NCI-H2196 treated with DMSO at 0.1 percent for 48 hours (cell line): ENCODE results near the gene PRPSAP2.

ENCODE experiments used
- DNase-seq: peaks from one replicate; lab custom pipeline; 2025; ENCODE audit not compliant: unreplicated experiment; lab: John Stamatoyannopoulos, UW

Gene PRPSAP2

GRCh38 chr17:18960803-18961511, 103.0 kb downstream of the PRPSAP2 start:
- DNase-seq = no peak

- no peak for DNase-seq
Measured at GRCh38 chr17:18961634-18962493, 103.9 kb downstream of the PRPSAP2 start.

DNA sequence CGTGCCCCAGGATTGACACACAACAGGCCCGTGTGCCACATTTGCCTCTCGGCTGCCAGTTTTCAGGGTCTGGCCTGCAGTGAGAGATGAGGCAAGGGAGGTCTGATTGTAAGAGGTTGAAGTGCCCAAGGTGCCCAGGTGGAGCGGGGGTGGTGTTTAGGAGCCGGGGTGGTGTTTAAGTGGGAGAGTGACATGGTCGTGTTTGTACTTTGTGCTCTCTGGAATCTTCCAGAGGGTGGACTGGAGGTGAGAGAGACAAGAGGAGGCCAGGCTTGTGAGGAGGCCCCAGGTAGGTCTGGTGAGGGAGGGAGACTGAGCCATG, 104.5 kb downstream of the PRPSAP2 start:
- no peak for DNase-seq

DNA sequence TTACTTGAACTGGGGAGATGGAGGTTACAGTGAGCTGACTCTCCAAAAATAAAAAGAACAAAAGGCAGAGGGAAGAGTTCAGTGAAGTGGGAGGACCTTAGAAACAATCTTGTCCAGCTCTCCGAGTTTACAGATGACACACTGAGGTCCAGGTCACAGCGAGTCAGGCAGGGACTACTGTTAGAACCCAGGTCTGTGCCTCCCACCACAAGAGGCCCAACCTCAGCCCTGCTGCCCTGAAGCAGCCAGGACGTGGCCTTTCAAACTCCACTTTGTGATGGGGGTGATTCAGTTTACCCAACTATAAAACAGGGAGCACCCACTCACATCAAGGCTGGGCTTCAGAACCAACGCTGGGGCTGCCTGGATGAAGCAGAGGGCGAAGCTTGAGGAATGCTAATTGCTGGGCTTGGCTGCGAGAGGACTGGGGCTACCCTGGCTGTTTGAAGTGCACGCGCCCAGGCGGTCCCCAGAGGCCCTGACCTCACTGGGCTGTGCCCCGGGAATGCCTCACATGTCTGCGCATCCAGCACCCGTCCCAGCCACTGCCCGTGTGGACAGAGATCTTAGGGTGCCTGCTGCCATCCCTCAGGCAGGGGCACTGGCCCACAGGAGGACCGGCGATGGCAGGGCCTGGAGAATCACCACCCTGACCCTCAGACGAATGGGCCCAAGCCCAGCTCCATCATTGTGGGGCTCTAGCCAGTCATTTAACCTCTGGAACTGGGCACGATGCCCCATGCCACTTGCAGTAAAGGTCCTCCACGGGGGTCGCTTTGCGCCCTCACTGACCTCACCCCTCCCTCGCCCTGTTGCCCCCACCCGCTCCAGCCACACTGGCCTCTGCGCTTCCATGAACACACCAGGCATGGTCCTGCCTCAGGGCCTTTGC, 105.4 kb downstream of the PRPSAP2 start:
- DNase-seq = no peak

DNA sequence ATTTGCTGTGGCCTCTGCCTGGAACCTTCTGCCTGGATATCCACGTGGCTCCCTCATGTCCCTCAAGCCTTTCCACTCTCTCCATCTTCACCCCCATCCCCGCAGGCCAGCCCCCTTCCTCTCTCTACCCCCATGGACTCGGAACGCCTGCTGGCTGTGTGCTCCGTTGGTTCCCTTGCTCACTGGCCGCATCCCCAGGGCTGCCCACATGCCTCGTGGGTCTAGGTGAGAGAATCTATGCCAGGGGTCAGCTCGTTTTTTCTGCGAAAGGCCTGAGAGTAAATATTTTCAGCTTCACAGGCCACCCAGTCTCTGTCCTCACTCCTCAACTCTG, 106.1 kb downstream of the PRPSAP2 start:
- no peak for DNase-seq

- DNase-seq = no peak
Measured at GRCh38 chr17:18964550-18964949, 106.6 kb downstream of the PRPSAP2 start.

GRCh38 chr17:18965530-18966236, 107.8 kb downstream of the PRPSAP2 start:
- no peak for DNase-seq

DNA sequence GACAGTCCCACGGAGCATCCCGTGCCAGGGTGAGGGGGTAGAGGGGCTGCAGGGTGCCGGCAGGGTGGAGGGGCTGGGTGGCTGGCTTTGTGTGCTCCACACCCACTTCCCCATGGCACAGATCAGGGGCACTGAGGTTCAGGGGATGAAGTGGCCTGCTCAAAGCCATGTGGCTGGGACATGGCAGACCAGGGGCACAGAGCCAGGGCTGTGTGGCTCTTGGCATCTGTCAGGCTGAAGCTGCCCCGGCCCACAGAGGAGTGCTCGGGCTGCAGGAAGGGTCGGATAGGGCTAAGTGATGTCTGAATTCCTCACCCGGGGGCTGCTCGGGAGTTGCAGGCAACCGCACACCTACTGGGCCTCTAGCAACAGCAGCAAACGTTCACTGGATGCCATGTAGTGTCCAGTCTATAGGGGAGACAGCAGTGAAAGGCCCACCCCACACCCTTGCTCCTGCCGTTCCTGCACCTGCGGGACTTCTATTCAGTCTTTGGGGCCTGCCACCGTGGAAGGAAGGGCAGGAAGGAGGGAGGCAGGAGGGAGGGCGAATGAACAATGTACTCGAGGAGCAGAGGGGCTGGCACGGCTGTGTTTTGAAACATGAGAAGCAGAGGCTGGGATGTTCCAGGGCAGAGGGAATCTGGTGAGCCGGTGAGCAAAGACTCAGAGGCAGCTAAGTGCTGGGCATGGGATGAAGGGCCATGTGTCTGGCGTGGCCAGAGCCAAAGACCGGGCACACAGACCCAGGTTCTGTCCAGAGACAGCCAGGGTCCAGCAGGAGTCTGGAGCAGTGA, 109.1 kb downstream of the PRPSAP2 start:
- no peak for DNase-seq

GRCh38 chr17:18967916-18968315, 110.0 kb downstream of the PRPSAP2 start:
- no peak for DNase-seq

DNA sequence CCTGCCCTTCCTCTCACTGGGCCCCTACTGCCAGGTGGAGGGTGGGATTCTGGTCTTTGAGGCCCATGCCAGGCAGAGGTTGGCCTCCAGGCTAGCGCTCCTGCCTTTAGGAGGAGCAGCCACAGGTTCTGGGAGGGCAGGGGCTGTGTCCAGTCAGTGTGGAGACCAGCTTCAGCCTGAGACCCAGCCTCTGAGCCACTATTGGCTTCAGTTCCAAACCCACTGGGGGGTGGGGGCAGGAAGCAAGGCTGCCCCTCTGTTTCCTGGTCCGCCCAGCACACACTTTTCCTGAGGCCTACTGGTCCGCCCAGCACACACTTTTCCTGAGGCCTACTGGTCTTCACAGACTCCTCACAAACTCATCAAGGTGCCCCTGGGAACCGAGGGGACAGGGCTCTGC, 110.4 kb downstream of the PRPSAP2 start:
- DNase-seq = no peak

DNA sequence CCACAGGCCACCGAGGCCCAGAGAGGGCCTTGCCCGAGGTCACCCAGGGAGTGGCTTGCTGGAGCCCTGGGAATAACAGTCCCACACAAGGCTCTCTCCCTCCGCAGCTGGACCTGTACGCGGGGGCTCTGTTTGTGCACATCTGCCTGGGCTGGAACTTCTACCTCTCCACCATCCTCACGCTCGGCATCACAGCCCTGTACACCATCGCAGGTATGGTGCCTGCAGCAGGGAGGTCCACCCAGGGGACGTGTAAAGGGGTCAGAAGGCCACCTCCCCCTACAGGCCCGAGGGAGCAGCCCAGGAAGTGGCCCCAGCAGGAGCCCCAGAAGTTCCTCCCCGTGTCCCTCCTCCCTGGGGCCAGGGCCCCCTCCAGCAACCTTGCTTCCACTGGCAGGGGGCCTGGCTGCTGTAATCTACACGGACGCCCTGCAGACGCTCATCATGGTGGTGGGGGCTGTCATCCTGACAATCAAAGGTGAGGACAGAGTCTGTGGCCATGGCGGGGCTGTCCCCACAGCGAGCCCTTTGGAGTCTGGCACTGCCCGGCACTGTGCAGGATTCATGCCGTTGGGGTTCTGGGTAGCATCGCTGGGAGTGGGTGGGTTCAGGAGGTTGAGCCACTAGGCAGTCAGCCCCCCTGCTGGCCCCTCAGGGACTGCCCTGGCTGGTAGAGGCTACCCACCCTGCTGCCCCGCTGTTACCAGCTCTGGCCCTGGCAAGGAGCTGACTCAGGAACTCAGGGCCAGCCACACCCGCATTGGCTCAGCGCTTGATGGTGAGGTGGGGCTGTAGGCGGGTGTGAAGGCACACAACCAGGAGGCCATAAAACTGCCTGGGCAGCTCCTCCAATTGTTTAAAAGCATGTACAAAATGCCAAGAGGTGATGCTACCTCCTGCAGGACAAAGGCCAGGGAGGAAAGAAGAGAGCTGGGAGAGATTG, 111.3 kb downstream of the PRPSAP2 start:
- DNase-seq = no peak

DNA sequence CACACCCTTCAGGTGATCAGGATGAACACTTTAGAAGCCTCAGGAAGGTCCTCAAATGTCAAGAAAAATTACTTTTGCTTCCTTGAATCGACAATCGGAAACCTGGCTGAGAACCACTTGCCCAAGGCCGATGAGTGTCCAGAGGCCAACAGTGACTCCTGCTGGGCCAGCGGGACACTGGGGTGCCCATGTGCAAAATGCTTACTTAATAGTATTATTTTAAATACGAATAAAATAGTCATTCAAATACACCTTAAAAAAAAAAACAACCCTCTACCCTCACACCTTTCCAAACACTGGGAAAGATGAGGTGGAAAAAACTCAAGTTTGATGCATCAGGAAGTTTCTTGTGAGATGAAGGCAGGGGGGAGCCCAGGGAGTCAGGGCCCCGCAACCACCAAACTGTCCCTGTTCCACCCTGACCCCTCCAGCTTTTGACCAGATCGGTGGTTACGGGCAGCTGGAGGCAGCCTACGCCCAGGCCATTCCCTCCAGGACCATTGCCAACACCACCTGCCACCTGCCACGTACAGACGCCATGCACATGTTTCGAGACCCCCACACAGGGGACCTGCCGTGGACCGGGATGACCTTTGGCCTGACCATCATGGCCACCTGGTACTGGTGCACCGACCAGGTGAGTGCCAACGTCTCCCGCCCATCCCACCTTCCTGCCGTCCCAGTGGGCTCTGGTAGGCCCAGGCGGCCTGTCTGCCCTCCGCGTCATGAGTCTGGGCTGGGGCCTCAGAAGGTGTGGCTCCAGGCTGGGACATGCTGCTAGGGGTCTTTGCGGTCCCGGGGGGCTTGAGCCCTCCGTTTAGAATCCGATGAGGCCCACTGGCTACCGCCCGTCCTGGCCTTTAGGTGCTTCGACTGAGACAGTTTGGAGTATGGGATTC, 112.9 kb downstream of the PRPSAP2 start:
- DNase-seq = no peak

DNA sequence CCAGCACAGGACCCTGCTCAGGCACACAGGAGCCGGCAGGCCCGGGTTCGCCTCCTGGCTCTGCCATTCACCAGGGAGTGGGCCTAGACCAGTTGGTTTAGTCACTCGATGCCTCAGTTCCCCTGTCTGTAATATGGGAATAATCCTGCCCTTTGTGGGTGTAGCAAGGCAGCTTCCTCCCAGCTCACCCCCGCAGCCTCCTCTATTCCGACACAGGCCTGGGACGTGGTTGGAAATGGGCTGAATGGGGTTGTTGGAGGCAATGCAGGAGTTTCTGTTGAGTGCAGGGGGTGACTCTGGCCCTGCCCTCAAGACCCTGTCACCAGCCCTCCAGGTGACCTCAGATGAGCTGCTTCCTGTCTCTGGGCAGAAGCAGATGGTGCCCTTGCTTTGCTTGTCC, 113.9 kb downstream of the PRPSAP2 start:
- DNase-seq = no peak

DNA sequence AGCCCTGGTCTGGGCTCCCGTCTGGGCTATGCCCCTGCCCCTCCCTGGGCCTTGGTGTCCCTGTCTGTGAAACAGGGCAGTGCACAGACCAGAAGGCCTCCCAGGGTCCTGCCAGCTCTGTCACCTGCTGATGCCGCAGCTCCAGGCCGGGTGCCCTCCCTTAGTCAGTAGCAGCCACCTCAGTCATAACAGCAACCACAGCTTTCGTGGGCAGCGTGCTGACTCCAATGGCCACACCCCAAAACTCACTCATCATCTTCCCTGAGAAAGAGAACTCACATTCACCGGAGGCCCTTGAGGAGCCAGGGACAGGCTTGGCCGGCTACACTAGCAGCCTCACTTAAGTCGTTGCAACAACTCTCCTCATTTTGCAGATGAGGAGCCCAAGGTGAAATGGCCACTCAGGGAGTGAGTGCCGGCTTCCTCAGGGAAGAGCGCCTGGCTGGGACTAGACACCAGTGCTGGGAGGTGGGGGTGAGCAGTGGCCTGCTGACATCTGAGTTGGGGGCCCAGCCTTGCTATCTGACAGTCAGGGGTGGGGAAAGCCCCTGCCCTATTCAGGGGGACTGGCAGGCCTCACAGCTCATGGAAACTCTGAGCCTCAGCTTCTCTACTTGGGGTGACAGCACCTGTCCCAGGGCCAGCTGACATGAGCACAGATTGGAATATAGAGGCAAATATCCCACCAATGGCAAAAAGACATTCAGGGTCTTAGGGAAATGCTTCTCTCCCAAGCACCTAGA, 116.6 kb downstream of the PRPSAP2 start:
- no peak for DNase-seq

GRCh38 chr17:18975597-18975996, 117.7 kb downstream of the PRPSAP2 start:
- DNase-seq = no peak

DNA sequence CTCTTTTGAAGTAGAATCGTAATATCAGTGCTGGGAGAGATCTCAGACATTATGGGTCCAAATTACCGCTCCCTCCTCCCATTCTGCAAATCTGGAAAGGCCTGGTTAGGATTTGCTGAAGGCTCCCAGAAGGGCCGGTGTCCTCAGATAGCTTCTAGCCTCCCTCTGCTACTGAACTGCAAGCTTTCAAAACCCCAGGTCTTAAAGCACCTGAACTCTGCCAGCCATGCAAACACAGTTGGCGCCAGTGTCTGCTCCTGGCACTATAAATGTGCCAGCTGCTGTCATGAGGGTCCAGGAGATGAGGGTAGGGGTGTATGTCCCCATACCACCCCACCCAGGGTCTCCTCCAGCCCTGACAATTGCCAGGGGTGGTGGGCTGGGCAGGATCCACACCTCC, 118.3 kb downstream of the PRPSAP2 start:
- no peak for DNase-seq

DNA sequence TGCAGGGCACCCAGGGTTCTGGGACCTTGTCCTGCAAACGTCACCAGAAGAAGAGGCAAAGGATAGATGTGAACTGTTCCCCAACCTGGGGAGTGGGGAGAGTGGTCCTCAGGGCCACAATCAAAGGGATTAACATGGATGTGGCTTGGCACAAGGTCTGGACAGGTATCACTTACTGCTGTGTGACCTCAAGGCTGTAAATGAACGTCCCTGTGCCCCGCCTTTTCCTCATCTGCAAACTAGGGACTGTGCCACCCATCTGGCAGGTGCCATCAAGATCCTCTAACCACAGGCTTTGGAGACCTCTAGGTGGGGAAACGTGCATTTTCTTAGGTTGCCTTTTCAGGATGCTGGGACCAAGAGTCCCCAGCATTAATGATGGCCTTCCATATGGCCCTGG, 119.1 kb downstream of the PRPSAP2 start:
- no peak for DNase-seq

- no peak for DNase-seq
Measured at GRCh38 chr17:18977646-18978045, 119.7 kb downstream of the PRPSAP2 start.
